OCI-LY7 (cell line): ENCODE results near the gene CD6. TPM values are rescaled to one million over a fixed set of nuclear protein-coding genes. Genes with fewer than 3 reads are reported as not detected.

Experiments used
- BruUV-seq: library from RNA; stranded (reverse); fragments of 400-500 nt; replicated peaks from 2 replicates; lab custom pipeline; 2021; lab: Mats Ljungman, UMichigan
- CTCF ChIA-PET: fragments of 300-600 bp; sonication (Branson Sonifier 250); formaldehyde crosslinking; loops from one replicate; lab custom pipeline; 2022; ENCODE audit warnings: antibody characterized with exemption; ENCODE audit not compliant: unreplicated experiment; lab: Charles Lee
- POLR2A ChIA-PET: fragments of 300-600 bp; sonication (Branson Sonifier 250); formaldehyde crosslinking; loops from one replicate; lab custom pipeline; 2022; ENCODE audit warnings: antibody characterized with exemption; lab: Charles Lee
- DNase-seq: peaks from one replicate; pipeline ENCODE4 v3.0.0-alpha.2; 2015; ENCODE audit warnings: low spot score
- H2AFZ ChIP-seq: fragments of 200-600 bp; sonication (generic), shearing (Covaris generic); 2 replicates; pipeline ENCODE4 v1.6.1; 2014; ENCODE audit warnings: mild to moderate bottlenecking, antibody characterized with exemption, low read length, moderate library complexity
- H3K27ac ChIP-seq: fragments of 200-600 bp; sonication (generic); 2 replicates; pipeline ENCODE4 v1.5.1; 2014; ENCODE audit warnings: mixed run types, low read depth, mild to moderate bottlenecking, moderate library complexity, low read length, inconsistent platforms; ENCODE audit not compliant: poor library complexity, severe bottlenecking
- H3K36me3 ChIP-seq: fragments of 200-600 bp; sonication (generic); 2 replicates; pipeline ENCODE4 v1.6.1; 2014; ENCODE audit warnings: mild to moderate bottlenecking, antibody characterized with exemption, low read length, moderate library complexity, mixed read lengths; ENCODE audit not compliant: insufficient read depth
- H3K4me1 ChIP-seq: fragments of 200-600 bp; sonication (generic); 2 replicates; pipeline ENCODE4 v1.5.1; 2014; ENCODE audit warnings: mild to moderate bottlenecking, low read length; ENCODE audit not compliant: insufficient read depth, poor library complexity, severe bottlenecking
- H3K4me2 ChIP-seq: fragments of 200-600 bp; sonication (generic); 2 replicates; pipeline ENCODE4 v1.6.1; 2014; ENCODE audit warnings: mild to moderate bottlenecking, low read length
- H3K4me3 ChIP-seq: fragments of 200-600 bp; sonication (generic); 2 replicates; pipeline ENCODE4 v1.5.1; 2014; ENCODE audit warnings: mild to moderate bottlenecking, low read depth, low read length; ENCODE audit not compliant: poor library complexity, severe bottlenecking
- H3K79me2 ChIP-seq: fragments of 200-600 bp; sonication (generic); 2 replicates; pipeline ENCODE4 v1.6.1; 2016; ENCODE audit warnings: low read depth, mild to moderate bottlenecking, low read length, moderate library complexity, mixed read lengths; ENCODE audit not compliant: insufficient read depth
- H3K9me2 ChIP-seq: fragments of 200-600 bp; sonication (generic); 2 replicates; pipeline ENCODE4 v1.6.1; 2016; ENCODE audit warnings: mild to moderate bottlenecking, low read length, mixed read lengths; ENCODE audit not compliant: insufficient read depth
- H3K9me3 ChIP-seq: fragments of 200-600 bp; sonication (generic); 2 replicates; pipeline ENCODE4 v1.6.1; 2014; ENCODE audit warnings: mild to moderate bottlenecking, mixed run types, low read length, mixed read lengths
- H4K20me1 ChIP-seq: fragments of 200-600 bp; sonication (generic); 2 replicates; pipeline ENCODE4 v1.6.1; 2014; ENCODE audit warnings: mild to moderate bottlenecking, antibody characterized with exemption, low read length, moderate library complexity, mixed read lengths; ENCODE audit not compliant: insufficient read depth
- EZH2phosphoT487 ChIP-seq: fragments of 200-600 bp; sonication (generic); IDR thresholded peaks from 2 replicates; pipeline ENCODE4 v1.6.1; 2018; ENCODE audit warnings: low read depth, borderline replicate concordance, mild to moderate bottlenecking, mixed run types, antibody characterized with exemption, low read length, moderate library complexity, mixed read lengths
- intact Hi-C: fragments of 100-400 bp; cut with micrococcal nuclease; formaldehyde crosslinking; loops from one replicate; pipeline ENCODE4 v1.10.0; 2022; ENCODE audit not compliant: unreplicated experiment
- total RNA-seq, 2 experiments: library from RNA; depleted of rRNA in 1 of 2; stranded (reverse); fragments of >200 nt in 1 of 2; shearing (Covaris generic) in 1 of 2; gene quantifications; 2 replicates each; pipeline ENCODE4 v1.2.3, GENCODE V29; 2014 to 2022
- TF ChIP-seq, protein P1 (sequence below): fragments of 200-600 bp; sonication (generic); conservative IDR thresholded peaks from 2 replicates; pipeline ENCODE4 v1.5.1; 2014; ENCODE audit warnings: mild to moderate bottlenecking, antibody characterized with exemption, low read length, moderate library complexity, mixed read lengths

The CD6 gene
- total RNA-seq, 2 experiments from 2014 or later = not detected

DNA sequence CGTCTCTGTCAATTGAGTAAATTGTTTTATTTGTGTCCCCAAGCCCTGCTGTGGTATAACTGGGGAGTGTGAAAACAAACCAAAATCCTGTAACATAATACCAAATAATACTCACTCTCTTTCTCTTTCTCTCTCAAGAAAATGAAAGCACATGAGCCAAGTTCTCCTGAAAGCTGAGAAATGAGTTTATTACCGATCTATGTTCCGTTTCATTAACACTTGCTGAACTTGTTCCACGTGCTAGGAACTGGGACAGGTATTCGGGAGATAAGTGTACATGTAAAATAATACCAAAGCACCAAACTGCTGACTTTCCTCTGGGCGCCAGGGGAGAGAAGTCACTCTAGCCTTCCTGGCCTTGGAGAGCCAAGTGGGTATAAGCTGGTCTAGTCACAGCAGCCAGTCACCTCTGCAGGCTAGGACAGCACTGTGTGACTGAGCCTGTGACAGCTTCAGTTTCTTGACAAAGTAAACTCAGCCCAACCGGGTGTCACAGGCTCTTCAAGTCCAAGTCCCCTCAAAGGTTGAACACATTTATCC lies 23.1 kb downstream of the CD6 start:
- Histone ChIP-seq H3K4me3 (no peak overlapping the region), H3K27ac (no peak overlapping the region), H3K9me3 (no peaks in the 10 kb centered on the region), H4K20me1 (no peaks in the 10 kb centered on the region), H2AFZ (no peak overlapping the region), H3K9me2 (no peaks in the 10 kb centered on the region), H3K4me1 (peaks cover 1% of the 10 kb centered on the region), H3K36me3 (no peaks in the 10 kb centered on the region), H3K4me2 (no peak overlapping the region), H3K79me2 (no peaks in the 10 kb centered on the region)
- intact Hi-C loops = no loop called here
- ChIA-PET POLR2A (interaction anchor here (0.6 kb wide), 1 partner anchor 258 kb away, joined by 4 read pairs; no protein-coding TSS in a partner anchor), CTCF (no interaction called here)
- no peak for DNase-seq
- TF ChIP-seq, protein P1, sequence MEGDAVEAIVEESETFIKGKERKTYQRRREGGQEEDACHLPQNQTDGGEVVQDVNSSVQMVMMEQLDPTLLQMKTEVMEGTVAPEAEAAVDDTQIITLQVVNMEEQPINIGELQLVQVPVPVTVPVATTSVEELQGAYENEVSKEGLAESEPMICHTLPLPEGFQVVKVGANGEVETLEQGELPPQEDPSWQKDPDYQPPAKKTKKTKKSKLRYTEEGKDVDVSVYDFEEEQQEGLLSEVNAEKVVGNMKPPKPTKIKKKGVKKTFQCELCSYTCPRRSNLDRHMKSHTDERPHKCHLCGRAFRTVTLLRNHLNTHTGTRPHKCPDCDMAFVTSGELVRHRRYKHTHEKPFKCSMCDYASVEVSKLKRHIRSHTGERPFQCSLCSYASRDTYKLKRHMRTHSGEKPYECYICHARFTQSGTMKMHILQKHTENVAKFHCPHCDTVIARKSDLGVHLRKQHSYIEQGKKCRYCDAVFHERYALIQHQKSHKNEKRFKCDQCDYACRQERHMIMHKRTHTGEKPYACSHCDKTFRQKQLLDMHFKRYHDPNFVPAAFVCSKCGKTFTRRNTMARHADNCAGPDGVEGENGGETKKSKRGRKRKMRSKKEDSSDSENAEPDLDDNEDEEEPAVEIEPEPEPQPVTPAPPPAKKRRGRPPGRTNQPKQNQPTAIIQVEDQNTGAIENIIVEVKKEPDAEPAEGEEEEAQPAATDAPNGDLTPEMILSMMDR = no peak
- TF ChIP-seq EZH2phosphoT487 = no peak
- BruUV-seq = no TSS peak

DNA sequence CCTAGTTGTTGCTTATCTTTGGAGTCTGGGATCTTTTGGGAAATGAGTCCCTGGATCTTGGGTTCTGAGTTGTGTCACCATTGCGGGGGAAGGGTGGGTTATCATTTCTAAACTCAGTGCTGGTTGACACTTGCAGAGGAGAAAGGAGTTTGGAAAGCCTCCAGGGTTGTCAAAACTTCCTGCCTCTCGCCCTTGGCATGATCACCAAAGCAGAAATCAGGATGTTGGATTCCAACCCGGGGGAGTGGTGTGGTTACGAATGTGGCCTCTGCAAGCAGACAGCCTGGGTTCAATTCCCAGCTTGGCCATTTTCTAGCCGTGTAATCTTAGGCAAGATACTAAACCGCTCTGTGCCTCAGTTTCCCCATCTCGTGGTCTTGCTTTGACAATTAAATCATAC lies 24.3 kb downstream of the CD6 start:
- H2AFZ ChIP-seq = no peak overlapping the region
- H3K36me3 ChIP-seq = no peaks in the 10 kb centered on the region
- H3K9me3 ChIP-seq = no peaks in the 10 kb centered on the region
- no peaks in the 10 kb centered on the region for H3K79me2 ChIP-seq
- H3K4me2 ChIP-seq = no peak overlapping the region
- CTCF ChIA-PET = no interaction called here
- TF ChIP-seq, protein P1 = no peak
- no peak for TF ChIP-seq EZH2phosphoT487
- intact Hi-C loops = no loop called here
- no peaks in the 10 kb centered on the region for H3K9me2 ChIP-seq
- no peak overlapping the region for H3K4me3 ChIP-seq
- no TSS peak for BruUV-seq
- POLR2A ChIA-PET = no interaction called here
- H3K27ac ChIP-seq = no peak overlapping the region
- no peaks in the 10 kb centered on the region for H3K4me1 ChIP-seq
- DNase-seq = no peak
- H4K20me1 ChIP-seq = no peaks in the 10 kb centered on the region

DNA sequence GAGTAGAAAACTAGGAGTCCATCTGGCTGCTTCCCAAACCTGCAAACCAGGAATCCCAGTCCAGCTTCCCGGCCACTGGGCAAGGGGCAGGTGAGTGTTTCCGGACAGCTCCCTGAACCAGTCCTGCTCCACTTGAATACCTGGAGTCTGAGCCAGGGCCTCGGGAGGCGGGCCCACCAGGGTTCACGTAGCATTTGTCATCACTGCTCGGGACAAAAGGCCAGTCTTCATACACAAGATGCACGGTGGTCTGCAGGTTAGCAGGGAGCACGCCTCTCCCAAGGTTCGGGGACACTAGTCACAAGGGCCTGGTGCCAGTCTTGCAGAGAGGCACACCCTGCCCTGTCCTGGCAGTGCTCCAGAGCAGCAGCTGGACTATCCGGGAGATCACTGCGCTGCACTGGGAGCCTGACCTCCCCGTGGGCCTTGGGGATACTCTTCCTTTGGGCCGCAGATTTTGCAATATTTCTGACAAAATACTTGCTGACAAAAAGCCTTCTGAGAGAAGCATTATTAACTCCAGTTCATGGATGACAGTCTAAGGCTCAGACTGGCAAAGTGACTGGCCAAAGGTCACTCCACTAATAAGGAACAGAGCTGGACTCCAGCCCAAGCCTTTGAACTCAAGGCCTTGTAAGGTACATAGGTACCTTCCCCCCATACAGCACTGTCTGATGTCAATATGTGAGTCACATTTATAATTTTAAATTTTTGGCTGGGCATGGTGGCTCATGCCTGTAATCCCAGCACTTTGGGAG lies 25.1 kb downstream of the CD6 start:
- no peak for TF ChIP-seq EZH2phosphoT487
- TF ChIP-seq, protein P1 = no peak
- Histone ChIP-seq H3K79me2 (no peaks in the 10 kb centered on the region), H3K4me3 (no peak overlapping the region), H3K4me1 (no peaks in the 10 kb centered on the region), H3K36me3 (no peaks in the 10 kb centered on the region), H3K4me2 (no peak overlapping the region), H3K27ac (no peak overlapping the region), H4K20me1 (no peaks in the 10 kb centered on the region), H2AFZ (no peak overlapping the region), H3K9me3 (no peaks in the 10 kb centered on the region), H3K9me2 (no peaks in the 10 kb centered on the region)
- ChIA-PET CTCF (no interaction called here), POLR2A (no interaction called here)
- DNase-seq = no peak
- no TSS peak for BruUV-seq
- intact Hi-C loops = no loop called here
